Transverse colon (tissue), 4 donors: ENCODE results near the gene LRCOL1.
A peak's percentile ranks its signal among the peaks of the same experiment; 100 is the strongest.

ENCODE experiments used
- CTCF ChIP-seq, 5 experiments: fragments of 200-600 bp in 3 of 5; fragments of 450-650 bp in 2 of 5; sonication (generic) in 3 of 5; IDR thresholded peaks; 1 replicate in 2 of 5; 2 replicates in 3 of 5; pipeline ENCODE4 v1.5.1; 2016 to 2017; ENCODE audit warnings: antibody characterized with exemption in 5 of 5, inconsistent platforms in 3 of 5, mild to moderate bottlenecking in 2 of 5, moderate library complexity in 1 of 5
- POLR2A ChIP-seq: fragments of 450-650 bp; IDR thresholded peaks from one replicate; pipeline ENCODE4 v1.6.1; 2016; ENCODE audit warnings: antibody characterized with exemption, mild to moderate bottlenecking, moderate library complexity
- POLR2AphosphoS5 ChIP-seq, 3 donors: sonication (generic); formaldehyde crosslinking; IDR thresholded peaks; one replicate each; pipeline ENCODE4 v1.6.1; 2016; ENCODE audit warnings: antibody characterized with exemption in 3 of 3

DNA sequence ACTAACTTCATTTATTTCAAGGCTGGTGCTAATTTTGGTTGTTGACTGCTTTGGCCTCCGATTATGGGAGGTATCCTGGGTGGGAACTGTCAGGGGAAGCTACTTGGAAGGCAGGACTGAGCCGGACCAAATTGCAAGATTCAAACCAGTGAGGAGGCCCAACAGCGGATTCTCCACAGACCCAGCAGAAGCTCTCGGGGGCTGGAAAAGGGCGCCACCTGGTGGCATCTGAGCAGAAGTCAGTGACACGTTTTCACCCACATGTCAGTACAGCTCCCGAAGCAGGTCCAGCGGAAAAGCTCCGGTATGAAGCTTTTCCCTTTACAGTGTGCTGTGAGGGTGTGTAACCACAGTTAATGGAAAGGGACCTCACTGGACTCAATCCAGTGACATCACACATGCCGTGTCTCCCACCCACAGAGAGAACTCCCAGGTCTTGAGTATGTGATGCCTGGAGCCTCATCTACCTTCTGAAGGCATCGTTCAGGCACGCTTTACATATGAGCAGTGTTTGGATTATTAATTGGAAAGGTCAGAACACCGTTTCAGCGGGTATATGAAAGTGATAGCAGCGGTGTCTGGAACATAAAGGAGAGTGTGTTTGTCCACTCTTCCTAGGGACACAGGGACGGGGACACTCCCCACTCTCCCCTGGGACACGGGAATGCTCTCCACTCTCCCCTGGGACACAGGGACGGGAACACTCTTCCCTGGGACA, 4.6 kb upstream of the LRCOL1 start:
- TF ChIP-seq CTCF (IDR thresholded peaks at IDR 0.05) (peak; percentile 83 to 90 (median 89)), POLR2AphosphoS5 (IDR thresholded peaks at IDR 0.05) (no peak), POLR2A (no peak)
